GM10847 (cell line): ENCODE data around the gene TRAPPC11.

Experiments
- POLR2A ChIP-seq: IDR thresholded peaks from 2 replicates; pipeline ENCODE4 v1.6.1; 2011; ENCODE audit not compliant: insufficient read length; ENCODE audit errors: extremely low read depth

The TRAPPC11 gene

GRCh38 chr4:183675625-183676024 lies 16.5 kb downstream of the TRAPPC11 start:
- no peak for TF ChIP-seq POLR2A

- no peak for TF ChIP-seq POLR2A
Observed at GRCh38 chr4:183681119-183681518, 22.0 kb downstream of the TRAPPC11 start.

GRCh38 chr4:183686461-183686860 lies 27.4 kb downstream of the TRAPPC11 start:
- TF ChIP-seq POLR2A, result no peak

- TF ChIP-seq POLR2A, result no peak
Observed at GRCh38 chr4:183688216-183688615, 29.1 kb downstream of the TRAPPC11 start.

- TF ChIP-seq POLR2A, result no peak
Observed at GRCh38 chr4:183691006-183691405, 31.9 kb downstream of the TRAPPC11 start.

GRCh38 chr4:183691897-183692296 lies 32.8 kb downstream of the TRAPPC11 start:
- no peak for TF ChIP-seq POLR2A

GRCh38 chr4:183698909-183699308 lies 39.8 kb downstream of the TRAPPC11 start:
- TF ChIP-seq POLR2A, result no peak

GRCh38 chr4:183700407-183700806 lies 41.3 kb downstream of the TRAPPC11 start:
- no peak for TF ChIP-seq POLR2A

GRCh38 chr4:183702492-183702891 lies 43.4 kb downstream of the TRAPPC11 start:
- TF ChIP-seq POLR2A, result no peak

GRCh38 chr4:183714626-183715025 lies 55.5 kb downstream of the TRAPPC11 start:
- no peak for TF ChIP-seq POLR2A

- TF ChIP-seq POLR2A, result no peak
Observed at GRCh38 chr4:183716302-183716701, 57.2 kb downstream of the TRAPPC11 start.

- TF ChIP-seq POLR2A, result no peak
Observed at GRCh38 chr4:183718876-183719275, 59.8 kb downstream of the TRAPPC11 start.

GRCh38 chr4:183721207-183722081 lies 62.4 kb downstream of the TRAPPC11 start:
- TF ChIP-seq POLR2A, result no peak

GRCh38 chr4:183722731-183723560 lies 63.9 kb downstream of the TRAPPC11 start:
- TF ChIP-seq POLR2A, result no peak

- no peak for TF ChIP-seq POLR2A
Observed at GRCh38 chr4:183723561-183724228, 64.6 kb downstream of the TRAPPC11 start.

- TF ChIP-seq POLR2A, result no peak
Observed at GRCh38 chr4:183727482-183727881, 68.4 kb downstream of the TRAPPC11 start.
